Stomach (tissue), 4 donors: ENCODE results near the gene HELQ.

ENCODE experiments used
- EP300 ChIP-seq: sonication (generic); formaldehyde crosslinking; IDR thresholded peaks from one replicate; pipeline ENCODE4 v1.6.1; 2017; ENCODE audit warnings: antibody characterized with exemption
- POLR2A ChIP-seq, 4 donors: fragments of 450-650 bp; IDR thresholded peaks; one replicate each; pipeline ENCODE4 v1.6.1; 2016; ENCODE audit warnings: antibody characterized with exemption in 4 of 4, control low read depth in 2 of 4, mild to moderate bottlenecking in 1 of 4, moderate library complexity in 1 of 4
- TF ChIP-seq, protein P1 (sequence below), 7 experiments: fragments of 450-650 bp in 4 of 7; fragments of 200-600 bp in 3 of 7; sonication (generic) in 3 of 7; IDR thresholded peaks; one replicate each; pipeline ENCODE4 v1.5.1; 2016 to 2019; ENCODE audit warnings: antibody characterized with exemption in 7 of 7, control low read depth in 2 of 7, mild to moderate bottlenecking in 1 of 7

DNA sequence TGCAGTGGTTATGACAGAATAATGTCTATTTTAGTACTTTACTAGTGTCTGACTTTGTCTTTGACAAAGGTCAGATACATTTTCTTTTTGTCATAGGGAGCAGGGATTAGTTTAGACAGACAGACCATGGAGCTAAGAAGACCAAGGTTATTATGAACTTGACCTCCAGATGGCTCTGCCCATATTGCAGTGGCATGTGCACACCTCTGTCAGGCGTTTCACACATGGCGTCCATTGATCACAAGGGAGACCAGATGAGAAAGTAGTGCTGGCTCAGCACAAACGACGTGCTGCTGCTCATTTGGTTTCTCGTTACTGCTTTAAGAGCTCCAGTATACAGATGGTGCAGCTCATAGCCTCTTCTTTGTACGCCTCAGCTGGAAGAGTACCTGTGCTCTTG is 64.7 kb downstream of the HELQ start:
- TF ChIP-seq, protein P1, sequence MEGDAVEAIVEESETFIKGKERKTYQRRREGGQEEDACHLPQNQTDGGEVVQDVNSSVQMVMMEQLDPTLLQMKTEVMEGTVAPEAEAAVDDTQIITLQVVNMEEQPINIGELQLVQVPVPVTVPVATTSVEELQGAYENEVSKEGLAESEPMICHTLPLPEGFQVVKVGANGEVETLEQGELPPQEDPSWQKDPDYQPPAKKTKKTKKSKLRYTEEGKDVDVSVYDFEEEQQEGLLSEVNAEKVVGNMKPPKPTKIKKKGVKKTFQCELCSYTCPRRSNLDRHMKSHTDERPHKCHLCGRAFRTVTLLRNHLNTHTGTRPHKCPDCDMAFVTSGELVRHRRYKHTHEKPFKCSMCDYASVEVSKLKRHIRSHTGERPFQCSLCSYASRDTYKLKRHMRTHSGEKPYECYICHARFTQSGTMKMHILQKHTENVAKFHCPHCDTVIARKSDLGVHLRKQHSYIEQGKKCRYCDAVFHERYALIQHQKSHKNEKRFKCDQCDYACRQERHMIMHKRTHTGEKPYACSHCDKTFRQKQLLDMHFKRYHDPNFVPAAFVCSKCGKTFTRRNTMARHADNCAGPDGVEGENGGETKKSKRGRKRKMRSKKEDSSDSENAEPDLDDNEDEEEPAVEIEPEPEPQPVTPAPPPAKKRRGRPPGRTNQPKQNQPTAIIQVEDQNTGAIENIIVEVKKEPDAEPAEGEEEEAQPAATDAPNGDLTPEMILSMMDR (IDR thresholded peaks at IDR 0.05), result no peak
- TF ChIP-seq POLR2A (IDR thresholded peaks at IDR 0.05) (no peak), EP300 (no peak)
